Suppressor macrophage (primary cell): ENCODE data around the gene GTPBP3.
A peak's percentile ranks its signal among the peaks of the same experiment; 100 is the strongest.
"Not testable (repeated sequence)": the region's sequence is repeated elsewhere in the genome, so short reads cannot be mapped to it uniquely, and the experiment has no call there.

ENCODE experiments used
- DNase-seq, 4 experiments: peaks; one replicate each; pipeline ENCODE4 v3.0.0-alpha.2; 2020 to 2022
- total RNA-seq, 17 experiments: gene quantifications; one replicate each; lab custom pipeline; 2026; ENCODE audit warnings: mixed read lengths in 6 of 17, inconsistent platforms in 3 of 17; lab: John Stamatoyannopoulos, UW

Gene GTPBP3
- 1.2 to 15.0 (median 5.6) reads per million in 17 experiments for total RNA-seq

GRCh38 chr19:17336872-17337674 lies at the start of gene GTPBP3:
TSS of gene GTPBP3 (plus strand) at chr19:17337553. CDS start at chr19:17337612, 59 bp downstream.
- peak; percentile 96 to 99 (median 98) for DNase-seq

GRCh38 chr19:17289489-17289888 lies 47.9 kb upstream of the GTPBP3 start:
- peak; percentile 79 to 90 (median 84) for DNase-seq

- peak; percentile 81 to 87 (median 86) for DNase-seq
These were observed 44.9 kb upstream of the GTPBP3 start for GRCh38 chr19:17292301-17293074.

GRCh38 chr19:17293605-17294004 lies 43.7 kb upstream of the GTPBP3 start:
- DNase-seq, result no peak

- DNase-seq, result peak in 2 of 4 experiments; percentile 24 to 53
These were observed 43.1 kb upstream of the GTPBP3 start for GRCh38 chr19:17294051-17294891.

- not testable (repeated sequence) for DNase-seq
These were observed 41.8 kb upstream of the GTPBP3 start for GRCh38 chr19:17295551-17295950.

- peak in 2 of 4 experiments; percentile 13 to 17 for DNase-seq
These were observed 41.1 kb upstream of the GTPBP3 start for GRCh38 chr19:17296273-17296672.

- DNase-seq, result peak in 1 of 4 experiments; percentile 28
These were observed 40.4 kb upstream of the GTPBP3 start for GRCh38 chr19:17296976-17297375.

- DNase-seq, result no peak
These were observed 36.2 kb upstream of the GTPBP3 start for GRCh38 chr19:17300992-17301619.

- DNase-seq, result peak; percentile 60 to 79 (median 74)
These were observed 34.8 kb upstream of the GTPBP3 start for GRCh38 chr19:17302391-17303166.

GRCh38 chr19:17303167-17303939 lies 34.0 kb upstream of the GTPBP3 start, which contains the start of gene ABHD8:
TSS of gene ABHD8 (minus strand) at chr19:17303425. CDS start at chr19:17301616, 1,809 bp downstream.
- DNase-seq, result peak; percentile 97 to 99 (median 98)

- no peak for DNase-seq
These were observed 33.4 kb upstream of the GTPBP3 start for GRCh38 chr19:17303940-17304267.

GRCh38 chr19:17304386-17305215 lies 32.8 kb upstream of the GTPBP3 start:
- no peak for DNase-seq

GRCh38 chr19:17305216-17305516 lies 32.2 kb upstream of the GTPBP3 start:
- no peak for DNase-seq

- DNase-seq, result peak; percentile 99
These were observed 31.7 kb upstream of the GTPBP3 start, which contains the start of gene MRPL34 for GRCh38 chr19:17305517-17306284. TSS of gene MRPL34 (plus strand) at chr19:17305872. CDS start at chr19:17305893, 21 bp downstream.

- DNase-seq, result no peak
These were observed 31.1 kb upstream of the GTPBP3 start for GRCh38 chr19:17306285-17306714.

- DNase-seq, result no peak
These were observed 29.4 kb upstream of the GTPBP3 start for GRCh38 chr19:17307876-17308377.

GRCh38 chr19:17309198-17309964 lies 28.0 kb upstream of the GTPBP3 start, which contains the start of gene DDA1:
TSS of gene DDA1 (plus strand) at chr19:17309563. CDS start at chr19:17309655, 92 bp downstream.
- peak; percentile 99 to 100 (median 100) for DNase-seq
